ENCODE measurements around the gene XIST. TPM values are rescaled to one million over a fixed set of nuclear protein-coding genes. Genes with fewer than 3 reads are reported as not detected.

Gene XIST
- total and polyA plus RNA-seq, 9 of the 15 experiments (the other 6 are each of a cell fraction or from before 2014, with no cell fraction given) = 22.4 to 160 (median 55.5) TPM

DNA sequence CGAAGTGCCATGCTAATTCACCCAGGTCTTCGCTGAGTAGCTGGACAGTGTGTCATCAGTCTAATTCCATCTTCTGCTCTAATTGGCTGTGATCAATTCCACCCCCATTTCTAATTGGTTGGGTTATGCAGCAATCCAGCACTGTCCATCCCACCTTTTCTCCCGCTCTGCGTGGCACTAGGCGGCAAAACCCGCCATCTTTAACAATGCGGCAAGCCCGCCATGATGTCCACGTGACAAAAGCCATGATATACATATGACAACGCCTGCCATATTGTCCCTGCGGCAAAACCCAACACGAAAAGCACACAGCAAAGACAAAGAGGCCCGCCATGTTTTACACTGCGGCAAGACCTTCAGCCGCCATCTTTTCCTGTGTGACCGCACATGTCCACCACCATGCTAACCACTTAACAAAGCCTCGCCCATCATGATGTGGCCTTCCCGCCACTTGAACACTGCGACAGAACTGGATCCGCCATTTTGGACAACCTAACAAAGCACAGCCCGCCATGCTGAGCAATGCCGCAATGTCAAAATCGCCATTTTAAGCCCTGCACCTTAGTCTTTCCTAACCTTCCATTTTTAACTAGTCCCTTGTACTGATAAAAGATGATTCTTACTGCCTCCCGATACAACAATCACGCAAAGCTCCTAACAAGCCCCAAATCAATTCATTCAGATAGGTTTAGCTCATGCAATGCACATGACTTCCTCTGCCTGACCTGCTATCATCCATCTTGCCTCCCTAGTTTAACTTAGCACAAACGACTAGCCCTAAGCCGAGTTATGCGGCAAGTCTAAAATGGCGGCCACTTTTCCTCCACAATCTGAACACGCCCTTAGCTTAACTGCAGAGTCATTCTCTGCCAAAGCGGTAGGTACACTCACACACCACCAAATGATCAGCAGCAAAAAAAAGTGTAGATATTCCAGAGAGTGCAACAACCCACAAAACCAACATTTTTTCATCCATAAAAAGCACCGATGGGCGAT is 1.2 kb downstream of the XIST start (continued):
- TF ChIP-seq GABPA (tag; conservative IDR thresholded peaks at IDR 0.05; ENCODE audit: low read depth) (0 out of 2 replicates have a peak, but pooled peaks have one; percentile 12), NR2C1 (IDR thresholded peaks at IDR 0.05) (peak; percentile 92), NR2C1 (tag; IDR thresholded peaks at IDR 0.05) (peak; percentile 51; the same call in 1 of the 2 replicates), CXXC5 (CRISPR knock-in tag; IDR thresholded peaks at IDR 0.05) (peak; percentile 59), FOS (IDR thresholded peaks at IDR 0.05; ENCODE audit: extremely low read depth, insufficient read length) (peak; percentile 87), ZNF589 (CRISPR knock-in tag; IDR thresholded peaks at IDR 0.05; ENCODE audit: low read depth) (peak; percentile 57; the same call in 1 of the 2 replicates), KLF10 (CRISPR knock-in tag; IDR thresholded peaks at IDR 0.05) (no peak), E2F4 (CRISPR knock-in tag; IDR thresholded peaks at IDR 0.05; ENCODE audit: low read depth) (peak; percentile 73; the same call in 1 of the 2 replicates), HDAC3 (IDR thresholded peaks at IDR 0.05; ENCODE audit: borderline replicate concordance, partially characterized antibody) (peak; percentile 36), POLR2H (tag; IDR thresholded peaks at IDR 0.05; ENCODE audit: low read depth) (no peak), YY1 (IDR thresholded peaks at IDR 0.05; ENCODE audit: borderline replicate concordance in 1 of 3, control insufficient read depth in 1 of 3, extremely low read depth in 1 of 3, insufficient read depth in 3 of 3, insufficient read length in 1 of 3, insufficient replicate concordance in 2 of 3, low read depth in 1 of 3, low read length in 2 of 3) (peak; percentile 92 to 98 (median 97)), CAMTA2 (CRISPR knock-in tag; conservative IDR thresholded peaks at IDR 0.05) (no peak), ZNF121 (CRISPR knock-in tag; conservative IDR thresholded peaks at IDR 0.05) (no peak), SIX5 (IDR thresholded peaks at IDR 0.05; ENCODE audit: borderline replicate concordance in 1 of 2, insufficient read depth in 1 of 2, low read depth in 1 of 2, low read length in 2 of 2) (peak in 1 of 2 experiments; percentile 29; a peak in 1 of 4 replicates), CBFA2T2 (conservative IDR thresholded peaks at IDR 0.05) (peak; percentile 63), RAD51 (IDR thresholded peaks at IDR 0.05; ENCODE audit: borderline replicate concordance, low read depth) (peak; percentile 90), ZNF395 (CRISPR knock-in tag; IDR thresholded peaks at IDR 0.05) (peak; percentile 88; the same call in 1 of the 2 replicates), MAFF (IDR thresholded peaks at IDR 0.05; ENCODE audit: low read length) (peak; percentile 25; the same call in 1 of the 2 replicates), NONO (IDR thresholded peaks at IDR 0.05; ENCODE audit: low read depth in 2 of 2, low read length in 1 of 2) (no peak)
- TF ChIP-seq, protein P1, sequence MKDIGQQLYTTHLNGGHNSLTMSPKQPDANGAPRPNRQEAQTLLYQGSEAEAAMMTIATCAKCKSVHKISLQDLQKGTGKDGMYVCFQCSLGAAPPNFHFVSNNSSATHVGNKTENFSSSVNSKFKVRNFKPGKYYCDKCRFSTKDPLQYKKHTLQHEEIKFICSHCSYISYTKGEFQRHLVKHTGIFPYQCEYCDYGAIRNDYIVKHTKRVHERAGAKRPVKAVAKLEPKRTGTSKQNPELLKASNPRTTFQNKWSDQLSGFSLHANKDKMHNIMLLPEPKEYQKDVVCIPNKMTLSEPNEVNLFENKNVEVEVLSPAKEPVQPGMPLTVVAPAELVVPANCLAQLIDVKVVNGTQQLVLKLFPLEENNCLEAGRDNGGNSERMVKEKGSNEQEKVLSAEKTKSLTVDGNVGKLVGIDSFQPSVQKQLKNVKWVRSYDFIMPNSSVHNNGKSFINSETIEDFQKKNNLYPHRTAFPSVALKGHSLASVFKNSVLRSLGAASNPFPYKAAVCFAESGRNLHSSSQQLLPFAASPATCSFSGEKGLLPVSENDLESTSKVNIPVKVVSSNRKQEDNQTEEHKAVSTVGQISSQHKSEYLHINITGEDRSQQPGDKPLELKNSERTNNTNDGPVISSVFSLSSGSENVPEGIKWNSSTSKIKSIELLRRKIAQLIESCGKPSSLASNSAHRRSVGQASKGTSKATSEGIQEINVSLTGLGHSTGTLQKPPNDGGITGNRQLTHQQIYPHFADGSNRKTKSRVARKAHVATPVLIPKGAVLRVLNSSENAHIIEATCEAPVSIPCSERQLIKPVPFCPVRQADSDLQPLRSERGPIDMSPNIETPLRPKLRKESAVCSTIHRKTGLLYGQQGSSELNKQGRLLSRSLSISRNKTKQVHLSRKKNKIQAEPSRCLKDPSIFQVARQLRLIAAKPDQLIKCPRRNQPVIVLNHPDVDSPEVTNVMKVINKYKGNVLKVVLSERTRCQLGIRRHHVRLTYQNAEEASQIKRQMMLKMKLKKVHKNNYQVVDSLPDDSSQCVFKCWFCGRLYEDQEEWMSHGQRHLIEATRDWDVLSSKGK (CRISPR knock-in tag; IDR thresholded peaks at IDR 0.05) = no peak

Data from K562 (cell line).